Measurements from ENCODE around the gene THSD4. TPM values are rescaled to one million over a fixed set of nuclear protein-coding genes. Genes with fewer than 3 reads are reported as not detected.

THSD4 gene
- total RNA-seq, 1 experiment from 2014 or later: 0.29 TPM

- peaks cover 3% of the 10 kb centered on the region for H3K27me3 Mint-ChIP-seq (ENCODE audit: insufficient read depth, unreplicated experiment)
- H3K27me3 ChIP-seq (replicated peaks; ENCODE audit: control insufficient read depth, insufficient read depth, low read length): no peaks in the 10 kb centered on the region
- H3K4me3 ChIP-seq (ENCODE audit: low read depth, low read length): no peak overlapping the region
- no peaks in the 10 kb centered on the region for H3K9me3 ChIP-seq
- H3K27ac Mint-ChIP-seq (ENCODE audit: unreplicated experiment): no peak overlapping the region
- no peaks in the 10 kb centered on the region for H3K9me3 Mint-ChIP-seq (ENCODE audit: unreplicated experiment)
- H3K4me3 Mint-ChIP-seq (ENCODE audit: unreplicated experiment): no peak overlapping the region
- no peaks in the 10 kb centered on the region for H3K36me3 ChIP-seq (ENCODE audit: control insufficient read depth, insufficient read depth, low read length)
- H3K36me3 Mint-ChIP-seq (ENCODE audit: insufficient read depth, unreplicated experiment): no peaks in the 10 kb centered on the region
- DNase-seq: no peak
- ChIA-PET POLR2A (no interaction called here), CTCF (no interaction called here)
- peaks cover 7% of the 10 kb centered on the region for H3K4me1 Mint-ChIP-seq (ENCODE audit: low read depth, unreplicated experiment)
- H3K4me1 ChIP-seq: no peaks in the 10 kb centered on the region; the same call in 1 of the 2 replicates
- TF ChIP-seq CTCF (IDR thresholded peaks at IDR 0.05; ENCODE audit: insufficient read depth in 1 of 2, low read depth in 1 of 2, low read length in 1 of 2, severe bottlenecking in 1 of 2, unreplicated experiment in 1 of 2): no peak
- no TSS peak for BruUV-seq (replicated peaks)
- intact Hi-C loops (cut with micrococcal nuclease; ENCODE audit: unreplicated experiment): no loop called here
Observed at GRCh38 chr15:71228403-71228802, 113.1 kb downstream of the THSD4 start.

- intact Hi-C loops (cut with micrococcal nuclease; ENCODE audit: unreplicated experiment): no loop called here
- no TSS peak for BruUV-seq (replicated peaks)
- Mint-ChIP-seq H3K4me3 (ENCODE audit: unreplicated experiment) (no peak overlapping the region), H3K27ac (ENCODE audit: unreplicated experiment) (no peak overlapping the region), H3K9me3 (ENCODE audit: unreplicated experiment) (no peaks in the 10 kb centered on the region), H3K36me3 (ENCODE audit: insufficient read depth, unreplicated experiment) (no peaks in the 10 kb centered on the region), H3K27me3 (ENCODE audit: insufficient read depth, unreplicated experiment) (no peaks in the 10 kb centered on the region), H3K4me1 (ENCODE audit: low read depth, unreplicated experiment) (peaks cover 7% of the 10 kb centered on the region)
- Histone ChIP-seq H3K27me3 (replicated peaks; ENCODE audit: control insufficient read depth, insufficient read depth, low read length) (no peaks in the 10 kb centered on the region), H3K9me3 (no peaks in the 10 kb centered on the region), H3K4me3 (ENCODE audit: low read depth, low read length) (no peak overlapping the region), H3K36me3 (ENCODE audit: control insufficient read depth, insufficient read depth, low read length) (no peaks in the 10 kb centered on the region), H3K4me1 (no peaks in the 10 kb centered on the region; the same call in 1 of the 2 replicates)
- POLR2A ChIA-PET: no interaction called here
- CTCF ChIA-PET: no interaction called here
- no peak for TF ChIP-seq CTCF (IDR thresholded peaks at IDR 0.05; ENCODE audit: insufficient read depth in 1 of 2, low read depth in 1 of 2, low read length in 1 of 2, severe bottlenecking in 1 of 2, unreplicated experiment in 1 of 2)
- DNase-seq: no peak
Observed at GRCh38 chr15:71230303-71230702, 115.0 kb downstream of the THSD4 start.

- Mint-ChIP-seq H3K36me3 (ENCODE audit: insufficient read depth, unreplicated experiment) (no peaks in the 10 kb centered on the region), H3K4me3 (ENCODE audit: unreplicated experiment) (no peak overlapping the region), H3K27ac (ENCODE audit: unreplicated experiment) (no peak overlapping the region), H3K9me3 (ENCODE audit: unreplicated experiment) (no peaks in the 10 kb centered on the region), H3K4me1 (ENCODE audit: low read depth, unreplicated experiment) (peaks cover 7% of the 10 kb centered on the region), H3K27me3 (ENCODE audit: insufficient read depth, unreplicated experiment) (no peaks in the 10 kb centered on the region)
- Histone ChIP-seq H3K27me3 (replicated peaks; ENCODE audit: control insufficient read depth, insufficient read depth, low read length) (no peaks in the 10 kb centered on the region), H3K36me3 (ENCODE audit: control insufficient read depth, insufficient read depth, low read length) (no peaks in the 10 kb centered on the region), H3K9me3 (no peaks in the 10 kb centered on the region), H3K4me1 (no peaks in the 10 kb centered on the region; the same call in 1 of the 2 replicates), H3K4me3 (ENCODE audit: low read depth, low read length) (no peak overlapping the region)
- intact Hi-C loops (cut with micrococcal nuclease; ENCODE audit: unreplicated experiment): no loop called here
- no peak for DNase-seq
- BruUV-seq (replicated peaks): no TSS peak
- CTCF ChIA-PET: no interaction called here
- TF ChIP-seq CTCF (IDR thresholded peaks at IDR 0.05; ENCODE audit: insufficient read depth in 1 of 2, low read depth in 1 of 2, low read length in 1 of 2, severe bottlenecking in 1 of 2, unreplicated experiment in 1 of 2): no peak
- POLR2A ChIA-PET: no interaction called here
Observed at GRCh38 chr15:71231758-71232157, 116.5 kb downstream of the THSD4 start.
